A549 (cell line): ENCODE results near the gene INPP5A.

Source experiments
- CEBPB ChIP-seq, 2 experiments: fragments of >200 bp in 1 of 2; sonication (Bioruptor Twin) in 1 of 2; formaldehyde crosslinking in 1 of 2; IDR thresholded peaks; 2 replicates each; pipeline ENCODE4 v1.6.1; 2012 to 2016
- CHD2 ChIP-seq: fragments of 150-350 bp; IDR thresholded peaks from 2 replicates; pipeline ENCODE4 v1.6.1; 2014; ENCODE audit warnings: low read length; ENCODE audit not compliant: partially characterized antibody
- KDM1A ChIP-seq: fragments of 200-600 bp; sonication (generic); IDR thresholded peaks from 2 replicates; pipeline ENCODE4 v1.6.1; 2016; ENCODE audit warnings: low read depth, mild to moderate bottlenecking
- MAZ ChIP-seq: fragments of 150-350 bp; IDR thresholded peaks from 2 replicates; pipeline ENCODE4 v1.6.1; 2014; ENCODE audit warnings: antibody characterized with exemption, low read depth, low read length, borderline replicate concordance
- NPAS2 ChIP-seq: fragments of 250-450 bp; sonication (Bioruptor Pico); IDR thresholded peaks from 2 replicates; pipeline ENCODE4 v1.8.0; 2022; ENCODE audit warnings: mild to moderate bottlenecking, moderate library complexity, borderline replicate concordance
- POLR2A ChIP-seq: IDR thresholded peaks from 2 replicates; pipeline ENCODE4 v1.6.1; 2012; ENCODE audit warnings: mild to moderate bottlenecking, low read length
- POLR2AphosphoS2 ChIP-seq: conservative IDR thresholded peaks from 2 replicates; pipeline ENCODE4 v1.6.1; 2012; ENCODE audit warnings: low read length, improper control_type of control experiment, inconsistent platforms
- RCOR1 ChIP-seq: fragments of 150-350 bp; IDR thresholded peaks from 2 replicates; pipeline ENCODE4 v1.6.1; 2014; ENCODE audit warnings: antibody characterized with exemption, low read length, low read depth
- REST ChIP-seq: fragments of 200-600 bp; sonication (generic); IDR thresholded peaks from 2 replicates; pipeline ENCODE4 v1.6.1; 2016; ENCODE audit warnings: antibody characterized with exemption, mild to moderate bottlenecking, moderate library complexity
- RFX5 ChIP-seq: fragments of 450-650 bp; IDR thresholded peaks from 2 replicates; pipeline ENCODE4 v1.7.1; 2014; ENCODE audit warnings: antibody characterized with exemption, mild to moderate bottlenecking, moderate library complexity
- RNF2 ChIP-seq: fragments of 200-600 bp; sonication (generic); IDR thresholded peaks from 2 replicates; pipeline ENCODE4 v1.6.1; 2016; ENCODE audit warnings: low read depth, mild to moderate bottlenecking, antibody characterized with exemption, moderate library complexity, borderline replicate concordance
- TF ChIP-seq, protein P1 (sequence below): IDR thresholded peaks from 2 replicates; pipeline ENCODE4 v1.6.1; 2012
- TF ChIP-seq, protein P2 (sequence below): fragments of >200 bp; sonication (Bioruptor Twin); formaldehyde crosslinking; IDR thresholded peaks from 3 replicates; pipeline ENCODE4 v1.5.1; 2016

GRCh38 chr10:132670546-132671227, 133.1 kb downstream of the INPP5A start:
- TF ChIP-seq POLR2A (no peak), RNF2 (no peak), NPAS2 (no peak), CEBPB (IDR thresholded peaks at IDR 0.05) (no peak), REST (no peak), MAZ (no peak), CHD2 (no peak), RCOR1 (no peak), RFX5 (no peak), KDM1A (no peak), POLR2AphosphoS2 (no peak)
- TF ChIP-seq, protein P1, sequence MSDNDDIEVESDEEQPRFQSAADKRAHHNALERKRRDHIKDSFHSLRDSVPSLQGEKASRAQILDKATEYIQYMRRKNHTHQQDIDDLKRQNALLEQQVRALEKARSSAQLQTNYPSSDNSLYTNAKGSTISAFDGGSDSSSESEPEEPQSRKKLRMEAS: no peak
- TF ChIP-seq, protein P2, sequence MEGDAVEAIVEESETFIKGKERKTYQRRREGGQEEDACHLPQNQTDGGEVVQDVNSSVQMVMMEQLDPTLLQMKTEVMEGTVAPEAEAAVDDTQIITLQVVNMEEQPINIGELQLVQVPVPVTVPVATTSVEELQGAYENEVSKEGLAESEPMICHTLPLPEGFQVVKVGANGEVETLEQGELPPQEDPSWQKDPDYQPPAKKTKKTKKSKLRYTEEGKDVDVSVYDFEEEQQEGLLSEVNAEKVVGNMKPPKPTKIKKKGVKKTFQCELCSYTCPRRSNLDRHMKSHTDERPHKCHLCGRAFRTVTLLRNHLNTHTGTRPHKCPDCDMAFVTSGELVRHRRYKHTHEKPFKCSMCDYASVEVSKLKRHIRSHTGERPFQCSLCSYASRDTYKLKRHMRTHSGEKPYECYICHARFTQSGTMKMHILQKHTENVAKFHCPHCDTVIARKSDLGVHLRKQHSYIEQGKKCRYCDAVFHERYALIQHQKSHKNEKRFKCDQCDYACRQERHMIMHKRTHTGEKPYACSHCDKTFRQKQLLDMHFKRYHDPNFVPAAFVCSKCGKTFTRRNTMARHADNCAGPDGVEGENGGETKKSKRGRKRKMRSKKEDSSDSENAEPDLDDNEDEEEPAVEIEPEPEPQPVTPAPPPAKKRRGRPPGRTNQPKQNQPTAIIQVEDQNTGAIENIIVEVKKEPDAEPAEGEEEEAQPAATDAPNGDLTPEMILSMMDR: no peak
